Measurements from ENCODE around the gene TFAP2E.

DNA sequence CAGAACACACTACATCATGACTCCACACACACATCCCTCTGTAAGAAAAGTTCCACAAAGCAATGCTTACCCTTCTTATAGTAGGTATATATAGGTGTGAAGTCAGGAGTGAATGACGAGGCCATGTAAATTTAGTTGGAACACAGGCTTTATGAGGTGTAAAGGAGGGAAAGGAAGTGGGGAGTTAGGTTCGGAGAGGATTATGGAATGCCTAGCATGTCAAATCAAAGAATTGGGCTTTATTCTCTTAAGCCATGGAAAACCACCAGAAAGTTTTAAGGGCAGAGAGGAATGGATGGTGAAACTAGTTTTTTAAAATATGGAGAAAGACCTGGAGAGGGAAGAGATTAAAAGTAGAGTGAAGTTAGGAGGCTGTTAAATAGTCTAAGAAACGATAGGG lies 26.3 kb downstream of the TFAP2E start:
- TF ChIP-seq GATA3 (IDR thresholded peaks at IDR 0.05; ENCODE audit: low read depth, low read length) (no peak), GATA2 (IDR thresholded peaks at IDR 0.05; ENCODE audit: low read depth, low read length) (no peak)
